Astrocyte of the spinal cord (primary cell): ENCODE data around the gene OGA.

Experiments
- DNase-seq: peaks from one replicate; pipeline ENCODE4 v3.0.0; 2011; ENCODE audit warnings: low read depth, low spot score
- H3K4me3 ChIP-seq: 2 replicates; pipeline ENCODE4 v1.5.1; 2011; ENCODE audit warnings: low read depth, mild to moderate bottlenecking, low read length, moderate library complexity
- in situ Hi-C: cut with HindIII; loops from 2 replicates; pipeline ENCODE4 v1.10.0; 2017; ENCODE audit warnings: low sequenced_read_pairs
- TF ChIP-seq, protein P1 (sequence below): IDR thresholded peaks from 2 replicates; pipeline ENCODE4 v1.5.1; 2012; ENCODE audit warnings: low read depth, mild to moderate bottlenecking, low read length, inconsistent platforms

The OGA gene

GRCh38 chr10:101761226-101761625 is 57.0 kb downstream of the OGA start:
- no peak overlapping the region for H3K4me3 ChIP-seq
- in situ Hi-C loops, result no loop called here
- TF ChIP-seq, protein P1, sequence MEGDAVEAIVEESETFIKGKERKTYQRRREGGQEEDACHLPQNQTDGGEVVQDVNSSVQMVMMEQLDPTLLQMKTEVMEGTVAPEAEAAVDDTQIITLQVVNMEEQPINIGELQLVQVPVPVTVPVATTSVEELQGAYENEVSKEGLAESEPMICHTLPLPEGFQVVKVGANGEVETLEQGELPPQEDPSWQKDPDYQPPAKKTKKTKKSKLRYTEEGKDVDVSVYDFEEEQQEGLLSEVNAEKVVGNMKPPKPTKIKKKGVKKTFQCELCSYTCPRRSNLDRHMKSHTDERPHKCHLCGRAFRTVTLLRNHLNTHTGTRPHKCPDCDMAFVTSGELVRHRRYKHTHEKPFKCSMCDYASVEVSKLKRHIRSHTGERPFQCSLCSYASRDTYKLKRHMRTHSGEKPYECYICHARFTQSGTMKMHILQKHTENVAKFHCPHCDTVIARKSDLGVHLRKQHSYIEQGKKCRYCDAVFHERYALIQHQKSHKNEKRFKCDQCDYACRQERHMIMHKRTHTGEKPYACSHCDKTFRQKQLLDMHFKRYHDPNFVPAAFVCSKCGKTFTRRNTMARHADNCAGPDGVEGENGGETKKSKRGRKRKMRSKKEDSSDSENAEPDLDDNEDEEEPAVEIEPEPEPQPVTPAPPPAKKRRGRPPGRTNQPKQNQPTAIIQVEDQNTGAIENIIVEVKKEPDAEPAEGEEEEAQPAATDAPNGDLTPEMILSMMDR, result no peak
- DNase-seq, result no peak

DNA sequence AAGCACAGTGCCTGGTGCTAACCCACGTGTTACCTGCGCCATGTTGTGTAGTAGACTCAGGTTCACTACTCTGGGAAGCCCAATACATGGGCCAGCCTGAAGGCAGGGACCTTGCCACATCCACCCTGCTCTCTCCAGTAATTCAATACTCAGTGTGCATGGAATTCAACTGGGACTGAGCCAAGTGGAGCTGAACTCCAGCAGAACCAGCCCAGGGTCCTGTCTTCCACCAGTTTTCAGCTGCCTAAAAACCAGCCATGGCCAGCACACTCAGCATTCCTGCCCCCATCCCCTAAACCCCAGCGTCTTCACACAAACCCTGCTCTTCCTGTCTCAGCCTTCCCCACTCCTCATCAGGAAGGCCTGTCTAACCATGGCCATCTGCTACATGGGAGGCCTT is 57.7 kb downstream of the OGA start:
- TF ChIP-seq, protein P1, result no peak
- no peak for DNase-seq
- in situ Hi-C loops, result no loop called here

DNA sequence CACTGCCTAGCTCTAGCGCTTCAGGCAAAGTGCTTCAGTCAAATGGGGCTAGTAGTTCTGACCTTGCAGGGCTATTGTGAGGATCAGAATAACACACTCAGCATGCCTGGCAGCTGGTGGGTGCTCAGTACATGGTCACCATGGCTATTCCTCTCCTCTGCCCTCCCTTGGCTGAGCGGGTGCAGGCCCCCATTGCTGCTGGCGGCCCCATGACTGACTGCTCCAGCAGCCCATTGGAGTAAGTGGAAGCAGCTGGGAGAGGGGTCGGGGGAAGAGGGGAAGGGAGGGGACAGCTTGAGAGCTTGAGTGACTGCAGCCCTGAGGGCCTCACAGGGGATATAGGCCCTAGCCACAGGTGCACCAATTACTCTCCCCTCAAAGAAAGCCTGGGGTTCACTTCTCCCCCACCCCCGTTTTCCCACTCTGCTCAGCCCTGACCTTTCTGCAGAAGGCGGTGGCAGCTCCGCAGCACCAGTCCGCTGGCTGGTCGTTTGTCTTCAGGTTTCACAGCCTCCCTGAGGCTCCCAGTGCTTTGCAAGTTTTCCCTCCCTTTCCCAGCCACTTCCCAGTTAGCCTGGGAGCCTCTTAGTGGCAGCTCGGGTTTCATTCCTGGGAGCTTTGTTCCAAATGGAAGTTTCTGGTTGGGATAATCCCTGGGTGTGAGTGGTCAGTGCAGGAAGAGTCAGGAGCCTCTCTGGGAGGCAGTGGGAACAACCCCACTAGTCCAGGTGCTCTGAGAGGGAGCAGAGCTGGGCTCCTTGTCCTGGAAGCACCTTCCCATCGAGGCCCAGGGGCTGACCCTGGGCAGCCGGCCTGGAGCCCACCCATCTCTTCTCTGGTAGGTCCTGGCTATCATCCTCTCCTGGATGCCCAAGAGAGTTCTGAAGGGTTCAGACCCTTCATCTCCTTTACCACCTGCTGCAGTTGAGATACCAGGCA is 58.7 kb downstream of the OGA start:
- no peak for DNase-seq
- H3K4me3 ChIP-seq, result no peak overlapping the region
- TF ChIP-seq, protein P1, result no peak
- in situ Hi-C loops, result no loop called here

More for the DNA sequence above, 57.7 kb downstream of the OGA start:
- H3K4me3 ChIP-seq, result no peak overlapping the region

GRCh38 chr10:101758858-101759257 is 59.4 kb downstream of the OGA start:
- no peak for DNase-seq
- TF ChIP-seq, protein P1, result no peak
- H3K4me3 ChIP-seq, result no peak overlapping the region
- in situ Hi-C loops, result no loop called here

GRCh38 chr10:101752241-101752640 is 66.0 kb downstream of the OGA start:
- in situ Hi-C loops, result no loop called here
- no peak overlapping the region for H3K4me3 ChIP-seq
- TF ChIP-seq, protein P1, result no peak
- DNase-seq, result no peak

GRCh38 chr10:101749047-101750016 is 68.9 kb downstream of the OGA start:
- TF ChIP-seq, protein P1, result peak; percentile 12
- in situ Hi-C loops, result no loop called here
- H3K4me3 ChIP-seq, result no peak overlapping the region
- DNase-seq, result no peak
